ENCODE measurements around the gene WDCP. TPM values are rescaled to one million over a fixed set of nuclear protein-coding genes. Genes with fewer than 3 reads are reported as not detected.
A peak's percentile ranks its signal among the peaks of the same experiment; 100 is the strongest.

WDCP gene
- polyA plus RNA-seq, 1 donor from 2014 or later: 15.7 TPM

DNA sequence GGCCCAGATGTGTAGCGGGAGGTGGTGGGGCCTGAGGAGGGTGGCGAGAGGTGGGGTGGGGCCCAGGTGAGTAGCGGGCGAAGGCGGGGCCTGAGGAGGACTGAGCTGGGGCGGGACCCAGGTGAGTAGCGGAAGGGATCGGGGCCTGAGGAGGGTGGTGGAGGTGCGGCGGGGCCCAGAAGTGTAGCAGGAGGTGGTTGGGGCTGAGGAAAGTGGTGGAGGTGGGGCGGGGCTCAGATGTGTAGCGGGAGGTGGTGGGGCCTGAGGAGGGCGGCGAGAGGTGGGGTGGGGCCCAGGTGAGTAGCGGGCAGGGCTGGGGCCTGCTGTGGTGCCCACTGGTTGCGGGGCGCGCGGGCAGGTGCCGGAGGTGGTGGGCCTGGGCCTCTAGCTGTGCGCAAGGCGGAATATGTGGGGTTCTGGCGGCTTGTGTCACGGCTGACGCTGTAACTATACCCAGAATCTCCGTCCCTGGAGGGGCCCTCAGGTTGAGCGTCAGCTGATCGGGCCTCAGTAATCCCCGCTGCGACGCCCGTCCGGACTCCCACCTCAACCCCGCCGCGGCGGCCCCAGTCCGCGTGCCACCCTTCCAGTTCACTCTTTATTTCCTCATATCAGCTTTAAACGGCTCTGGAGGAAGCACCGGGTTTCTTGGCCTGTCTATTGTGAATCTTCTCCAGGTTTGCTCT, 29.8 kb upstream of the WDCP start:
- no peaks in the 10 kb centered on the region for H3K9me3 ChIP-seq (ENCODE audit: low read length)
- peak overlapping the region; percentile 81 for H3K27ac ChIP-seq (ENCODE audit: low read length)
- no peaks in the 10 kb centered on the region for H3K9me2 ChIP-seq (ENCODE audit: insufficient read depth, low read length)
- no peaks in the 10 kb centered on the region for H3K36me3 ChIP-seq (ENCODE audit: insufficient read depth, low read length)
- H3K79me2 ChIP-seq (replicated peaks; ENCODE audit: insufficient read depth, low read length): peaks cover 19% of the 10 kb centered on the region
- no peaks in the 10 kb centered on the region for H3K27me3 ChIP-seq (ENCODE audit: insufficient read depth, low read depth, low read length)
- H3K9ac ChIP-seq (ENCODE audit: low read length): peak overlapping the region; percentile 79
- H2AFZ ChIP-seq (ENCODE audit: low read depth, low read length): peak overlapping the region; percentile 89
- no peaks in the 10 kb centered on the region for H3F3A ChIP-seq (ENCODE audit: insufficient read depth, low read length, poor library complexity, severe bottlenecking)
- peak overlapping the region; percentile 76 for H3K4me2 ChIP-seq (ENCODE audit: low read length)
- no peaks in the 10 kb centered on the region for H4K20me1 ChIP-seq (ENCODE audit: insufficient read depth)
- H3K4me3 ChIP-seq (ENCODE audit: low read length): peak overlapping the region; percentile 83
- peak; percentile 19 for TF ChIP-seq MXI1 (conservative IDR thresholded peaks at IDR 0.05; ENCODE audit: poor library complexity, severe bottlenecking)
- TF ChIP-seq POLR2AphosphoS5 (IDR thresholded peaks at IDR 0.05): no peak

DNA sequence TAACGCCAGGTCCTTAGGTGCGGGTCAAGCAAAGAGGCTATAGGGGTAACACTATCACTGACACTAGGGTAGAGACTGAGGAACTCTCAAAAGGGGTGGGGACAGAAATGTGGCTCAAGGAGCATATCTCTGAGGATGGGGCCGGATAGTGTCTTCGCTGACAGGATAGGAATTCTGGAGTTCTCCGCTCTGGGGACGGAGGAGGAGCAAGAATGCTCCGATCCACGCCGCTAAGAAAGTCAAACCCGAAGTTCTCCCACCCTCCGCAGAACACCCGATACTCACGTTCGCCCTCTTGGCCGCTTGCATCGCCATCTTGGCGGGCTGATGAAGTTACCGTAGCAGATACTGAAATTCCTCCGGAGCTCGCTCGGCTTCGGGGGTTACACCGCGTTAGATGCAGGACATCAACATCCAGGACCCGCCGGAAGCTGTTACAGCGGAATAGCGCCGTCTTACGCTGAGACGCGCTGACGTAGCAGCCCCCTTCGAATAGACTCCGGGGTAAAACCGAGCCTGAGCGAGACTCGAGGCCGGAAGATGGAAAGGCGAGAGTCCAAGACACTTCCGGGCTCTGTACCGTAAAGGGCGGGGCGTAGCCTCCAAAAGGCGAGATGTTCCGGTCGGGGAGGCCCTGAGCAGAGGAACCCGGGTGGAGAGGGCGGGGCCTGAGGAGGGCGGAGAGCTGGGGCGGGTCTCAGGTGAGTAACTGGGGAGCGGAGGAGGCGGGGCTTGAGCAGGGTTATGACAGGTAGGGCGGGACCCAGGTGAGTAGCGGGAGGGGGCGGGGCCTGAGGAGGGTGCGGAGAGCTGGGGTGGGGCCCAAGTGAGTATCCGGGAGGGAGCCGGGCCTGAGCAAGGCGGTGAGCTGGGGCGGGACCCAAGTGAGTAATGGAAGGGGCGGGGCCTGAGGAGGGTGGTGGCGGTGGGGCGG, 29.0 kb upstream of the WDCP start, which contains the start of gene SF3B6:
Gene SF3B6, minus strand, starts transcription at position 412 of the 934 bp plus-strand sequence. Its CDS starts 97 bp downstream, at position 315.
- peak within 1 kb of the TSS; percentile 81 for H3K27ac ChIP-seq (ENCODE audit: low read length)
- H3K9ac ChIP-seq (ENCODE audit: low read length): peak within 1 kb of the TSS; percentile 79
- no peaks in the 10 kb centered on the region for H3K9me2 ChIP-seq (ENCODE audit: insufficient read depth, low read length)
- no peaks in the 10 kb centered on the region for H3K36me3 ChIP-seq (ENCODE audit: insufficient read depth, low read length)
- no peaks in the 10 kb centered on the region for H3K9me3 ChIP-seq (ENCODE audit: low read length)
- H3F3A ChIP-seq (ENCODE audit: insufficient read depth, low read length, poor library complexity, severe bottlenecking): no peaks in the 10 kb centered on the region
- TF ChIP-seq EP300 (conservative IDR thresholded peaks at IDR 0.05; ENCODE audit: poor library complexity, severe bottlenecking): peak; percentile 82
- TF ChIP-seq EZH2 (IDR thresholded peaks at IDR 0.05; ENCODE audit: borderline replicate concordance, insufficient read depth, low read length, poor library complexity, severe bottlenecking): no peak
- peak; percentile 88 for TF ChIP-seq POLR2AphosphoS5 (IDR thresholded peaks at IDR 0.05)
- TF ChIP-seq, protein P1, sequence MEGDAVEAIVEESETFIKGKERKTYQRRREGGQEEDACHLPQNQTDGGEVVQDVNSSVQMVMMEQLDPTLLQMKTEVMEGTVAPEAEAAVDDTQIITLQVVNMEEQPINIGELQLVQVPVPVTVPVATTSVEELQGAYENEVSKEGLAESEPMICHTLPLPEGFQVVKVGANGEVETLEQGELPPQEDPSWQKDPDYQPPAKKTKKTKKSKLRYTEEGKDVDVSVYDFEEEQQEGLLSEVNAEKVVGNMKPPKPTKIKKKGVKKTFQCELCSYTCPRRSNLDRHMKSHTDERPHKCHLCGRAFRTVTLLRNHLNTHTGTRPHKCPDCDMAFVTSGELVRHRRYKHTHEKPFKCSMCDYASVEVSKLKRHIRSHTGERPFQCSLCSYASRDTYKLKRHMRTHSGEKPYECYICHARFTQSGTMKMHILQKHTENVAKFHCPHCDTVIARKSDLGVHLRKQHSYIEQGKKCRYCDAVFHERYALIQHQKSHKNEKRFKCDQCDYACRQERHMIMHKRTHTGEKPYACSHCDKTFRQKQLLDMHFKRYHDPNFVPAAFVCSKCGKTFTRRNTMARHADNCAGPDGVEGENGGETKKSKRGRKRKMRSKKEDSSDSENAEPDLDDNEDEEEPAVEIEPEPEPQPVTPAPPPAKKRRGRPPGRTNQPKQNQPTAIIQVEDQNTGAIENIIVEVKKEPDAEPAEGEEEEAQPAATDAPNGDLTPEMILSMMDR (IDR thresholded peaks at IDR 0.05; ENCODE audit: poor library complexity, severe bottlenecking): peak; percentile 27
- peak; percentile 63 for TF ChIP-seq TAF1 (IDR thresholded peaks at IDR 0.05; ENCODE audit: low read depth)
- peak; percentile 59 for TF ChIP-seq SMC3 (conservative IDR thresholded peaks at IDR 0.05; ENCODE audit: poor library complexity)
- TF ChIP-seq MXI1 (conservative IDR thresholded peaks at IDR 0.05; ENCODE audit: poor library complexity, severe bottlenecking): peak; percentile 86
- TF ChIP-seq RAD21 (conservative IDR thresholded peaks at IDR 0.05): peak; percentile 48
- TF ChIP-seq, protein P2, sequence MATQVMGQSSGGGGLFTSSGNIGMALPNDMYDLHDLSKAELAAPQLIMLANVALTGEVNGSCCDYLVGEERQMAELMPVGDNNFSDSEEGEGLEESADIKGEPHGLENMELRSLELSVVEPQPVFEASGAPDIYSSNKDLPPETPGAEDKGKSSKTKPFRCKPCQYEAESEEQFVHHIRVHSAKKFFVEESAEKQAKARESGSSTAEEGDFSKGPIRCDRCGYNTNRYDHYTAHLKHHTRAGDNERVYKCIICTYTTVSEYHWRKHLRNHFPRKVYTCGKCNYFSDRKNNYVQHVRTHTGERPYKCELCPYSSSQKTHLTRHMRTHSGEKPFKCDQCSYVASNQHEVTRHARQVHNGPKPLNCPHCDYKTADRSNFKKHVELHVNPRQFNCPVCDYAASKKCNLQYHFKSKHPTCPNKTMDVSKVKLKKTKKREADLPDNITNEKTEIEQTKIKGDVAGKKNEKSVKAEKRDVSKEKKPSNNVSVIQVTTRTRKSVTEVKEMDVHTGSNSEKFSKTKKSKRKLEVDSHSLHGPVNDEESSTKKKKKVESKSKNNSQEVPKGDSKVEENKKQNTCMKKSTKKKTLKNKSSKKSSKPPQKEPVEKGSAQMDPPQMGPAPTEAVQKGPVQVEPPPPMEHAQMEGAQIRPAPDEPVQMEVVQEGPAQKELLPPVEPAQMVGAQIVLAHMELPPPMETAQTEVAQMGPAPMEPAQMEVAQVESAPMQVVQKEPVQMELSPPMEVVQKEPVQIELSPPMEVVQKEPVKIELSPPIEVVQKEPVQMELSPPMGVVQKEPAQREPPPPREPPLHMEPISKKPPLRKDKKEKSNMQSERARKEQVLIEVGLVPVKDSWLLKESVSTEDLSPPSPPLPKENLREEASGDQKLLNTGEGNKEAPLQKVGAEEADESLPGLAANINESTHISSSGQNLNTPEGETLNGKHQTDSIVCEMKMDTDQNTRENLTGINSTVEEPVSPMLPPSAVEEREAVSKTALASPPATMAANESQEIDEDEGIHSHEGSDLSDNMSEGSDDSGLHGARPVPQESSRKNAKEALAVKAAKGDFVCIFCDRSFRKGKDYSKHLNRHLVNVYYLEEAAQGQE (IDR thresholded peaks at IDR 0.05; ENCODE audit: borderline replicate concordance): peak; percentile 81
- peak within 1 kb of the TSS; percentile 83 for H3K4me3 ChIP-seq (ENCODE audit: low read length)
- H3K79me2 ChIP-seq (replicated peaks; ENCODE audit: insufficient read depth, low read length): peaks cover 19% of the 10 kb centered on the region
- H3K27me3 ChIP-seq (ENCODE audit: insufficient read depth, low read depth, low read length): no peaks in the 10 kb centered on the region
- H2AFZ ChIP-seq (ENCODE audit: low read depth, low read length): peak within 1 kb of the TSS; percentile 89
- peak within 1 kb of the TSS; percentile 76 for H3K4me2 ChIP-seq (ENCODE audit: low read length)
- no peaks in the 10 kb centered on the region for H4K20me1 ChIP-seq (ENCODE audit: insufficient read depth)
